Calu3 (cell line): ENCODE results near the gene APOBEC3C. TPM values are rescaled to one million over a fixed set of nuclear protein-coding genes. Genes with fewer than 3 reads are reported as not detected.

Source experiments
- BruUV-seq: library from RNA; stranded (reverse); fragments of 400-500 nt; replicated peaks from 2 replicates; lab custom pipeline; 2021; lab: Mats Ljungman, UMichigan
- CTCF ChIA-PET: fragments of 300-600 bp; sonication (Branson Sonifier 250); formaldehyde crosslinking; loops from one replicate; lab custom pipeline; 2022; ENCODE audit warnings: antibody characterized with exemption; lab: Charles Lee
- DNase-seq: peaks from one replicate; pipeline ENCODE4 v3.0.0; 2022
- H3K27ac Mint-ChIP-seq: one replicate; pipeline ENCODE4 v1.8.0; 2022; ENCODE audit warnings: mixed read lengths; ENCODE audit not compliant: unreplicated experiment
- H3K27me3 Mint-ChIP-seq: one replicate; pipeline ENCODE4 v1.8.0; 2022; ENCODE audit warnings: mixed read lengths; ENCODE audit not compliant: unreplicated experiment
- H3K36me3 Mint-ChIP-seq: one replicate; pipeline ENCODE4 v1.8.0; 2022; ENCODE audit warnings: mild to moderate bottlenecking, moderate library complexity, mixed read lengths; ENCODE audit not compliant: insufficient read depth, unreplicated experiment
- H3K4me1 Mint-ChIP-seq: one replicate; pipeline ENCODE4 v1.8.0; 2022; ENCODE audit warnings: mild to moderate bottlenecking, low read depth, mixed read lengths; ENCODE audit not compliant: unreplicated experiment
- H3K4me3 Mint-ChIP-seq: one replicate; pipeline ENCODE4 v1.8.0; 2022; ENCODE audit warnings: mild to moderate bottlenecking, low read depth, moderate library complexity, mixed read lengths; ENCODE audit not compliant: unreplicated experiment
- H3K9me3 Mint-ChIP-seq: one replicate; pipeline ENCODE4 v1.8.0; 2022; ENCODE audit warnings: low read depth, mixed read lengths; ENCODE audit not compliant: unreplicated experiment
- intact Hi-C: fragments of 100-400 bp; cut with micrococcal nuclease; formaldehyde crosslinking; loops from one replicate; pipeline ENCODE4 v1.10.0; 2022; ENCODE audit not compliant: unreplicated experiment
- total RNA-seq: library from RNA; stranded (reverse); gene quantifications from 2 replicates; pipeline ENCODE4 v1.2.3, GENCODE V29; 2022
- TF ChIP-seq, protein P1 (sequence below): fragments of 200-600 bp; IDR thresholded peaks from one replicate; pipeline ENCODE4 v1.8.0; 2022; ENCODE audit warnings: antibody characterized with exemption; ENCODE audit not compliant: unreplicated experiment

The APOBEC3C gene
- total RNA-seq, 1 experiment from 2014 or later: 22.2 TPM

DNA sequence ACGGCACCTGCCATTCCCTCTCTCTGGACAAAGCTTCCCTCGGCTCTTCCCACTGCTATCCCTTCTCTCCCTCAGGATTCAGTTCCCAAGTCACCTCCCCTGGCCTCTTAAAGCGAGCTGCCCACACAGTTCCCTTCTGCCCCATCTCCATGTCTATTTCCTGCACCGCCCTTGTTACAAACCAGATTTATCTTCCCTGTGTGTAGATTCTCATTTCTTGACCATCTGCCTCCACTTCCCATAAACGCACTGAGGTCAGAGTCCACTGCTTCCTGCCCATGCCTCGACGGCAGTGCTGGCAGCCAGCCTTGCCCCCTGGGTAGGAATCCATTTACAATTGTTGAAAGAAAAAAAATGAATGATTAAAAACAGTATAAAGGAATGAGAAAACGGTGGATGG lies 43.5 kb upstream of the APOBEC3C start:
- BruUV-seq: no TSS peak
- Mint-ChIP-seq H3K9me3 (no peaks in the 10 kb centered on the region), H3K4me3 (no peak overlapping the region), H3K27me3 (peaks cover 18% of the 10 kb centered on the region), H3K27ac (no peak overlapping the region), H3K36me3 (no peaks in the 10 kb centered on the region), H3K4me1 (peaks cover 9% of the 10 kb centered on the region)
- TF ChIP-seq, protein P1, sequence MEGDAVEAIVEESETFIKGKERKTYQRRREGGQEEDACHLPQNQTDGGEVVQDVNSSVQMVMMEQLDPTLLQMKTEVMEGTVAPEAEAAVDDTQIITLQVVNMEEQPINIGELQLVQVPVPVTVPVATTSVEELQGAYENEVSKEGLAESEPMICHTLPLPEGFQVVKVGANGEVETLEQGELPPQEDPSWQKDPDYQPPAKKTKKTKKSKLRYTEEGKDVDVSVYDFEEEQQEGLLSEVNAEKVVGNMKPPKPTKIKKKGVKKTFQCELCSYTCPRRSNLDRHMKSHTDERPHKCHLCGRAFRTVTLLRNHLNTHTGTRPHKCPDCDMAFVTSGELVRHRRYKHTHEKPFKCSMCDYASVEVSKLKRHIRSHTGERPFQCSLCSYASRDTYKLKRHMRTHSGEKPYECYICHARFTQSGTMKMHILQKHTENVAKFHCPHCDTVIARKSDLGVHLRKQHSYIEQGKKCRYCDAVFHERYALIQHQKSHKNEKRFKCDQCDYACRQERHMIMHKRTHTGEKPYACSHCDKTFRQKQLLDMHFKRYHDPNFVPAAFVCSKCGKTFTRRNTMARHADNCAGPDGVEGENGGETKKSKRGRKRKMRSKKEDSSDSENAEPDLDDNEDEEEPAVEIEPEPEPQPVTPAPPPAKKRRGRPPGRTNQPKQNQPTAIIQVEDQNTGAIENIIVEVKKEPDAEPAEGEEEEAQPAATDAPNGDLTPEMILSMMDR: no peak
- CTCF ChIA-PET: interaction anchor here (0.7 kb wide), 1 partner anchor 11 kb away, joined by 7 read pairs; no protein-coding TSS in a partner anchor
- DNase-seq: no peak
- intact Hi-C loops: no loop called here

DNA sequence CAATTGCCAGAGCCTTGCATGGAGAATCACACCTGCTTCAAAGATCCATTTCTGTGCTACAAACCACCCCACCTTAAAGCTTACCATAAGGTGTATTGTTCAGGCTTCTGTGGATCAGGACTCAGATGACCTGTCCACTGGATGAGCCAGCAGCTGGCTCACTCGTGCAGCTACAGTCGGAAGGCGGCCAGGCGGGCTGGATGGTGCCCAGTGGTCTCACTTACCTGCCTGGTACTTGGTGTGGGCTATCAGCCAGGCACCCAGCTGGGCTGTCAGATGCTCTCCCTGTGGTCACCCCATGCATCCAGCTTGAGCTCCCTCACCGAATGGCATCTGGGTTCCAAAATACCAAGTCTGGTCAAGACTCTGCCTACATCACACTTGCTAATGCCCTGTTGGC lies 42.9 kb upstream of the APOBEC3C start:
- no peak for DNase-seq
- peaks cover 9% of the 10 kb centered on the region for H3K4me1 Mint-ChIP-seq
- BruUV-seq: no TSS peak
- CTCF ChIA-PET: no interaction called here
- TF ChIP-seq, protein P1: no peak
- H3K4me3 Mint-ChIP-seq: no peak overlapping the region
- H3K27me3 Mint-ChIP-seq: peaks cover 18% of the 10 kb centered on the region
- no peaks in the 10 kb centered on the region for H3K36me3 Mint-ChIP-seq
- H3K9me3 Mint-ChIP-seq: no peaks in the 10 kb centered on the region
- intact Hi-C loops: no loop called here
- H3K27ac Mint-ChIP-seq: no peak overlapping the region

DNA sequence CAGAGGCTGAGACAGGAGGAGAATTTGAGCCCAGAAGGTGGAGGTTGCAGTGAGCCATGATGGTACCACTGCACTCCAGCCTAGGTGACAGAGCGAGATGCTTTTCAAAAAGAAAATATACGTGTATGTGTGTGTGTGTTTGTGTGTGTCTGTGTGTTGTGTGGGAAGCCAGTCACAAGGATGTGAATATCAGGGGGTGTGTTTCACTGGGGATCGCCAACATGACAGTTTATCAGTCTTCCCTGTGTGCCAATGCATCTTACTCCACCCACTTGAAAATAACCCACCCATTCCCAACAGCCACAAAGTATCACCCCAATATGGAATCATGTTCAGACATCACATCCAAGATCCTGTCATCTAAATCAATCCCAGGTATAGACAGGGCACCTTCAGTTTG lies 42.3 kb upstream of the APOBEC3C start:
- Mint-ChIP-seq H3K36me3 (no peaks in the 10 kb centered on the region), H3K27ac (no peak overlapping the region), H3K9me3 (no peaks in the 10 kb centered on the region), H3K27me3 (peaks cover 18% of the 10 kb centered on the region), H3K4me3 (no peak overlapping the region), H3K4me1 (peaks cover 9% of the 10 kb centered on the region)
- no TSS peak for BruUV-seq
- intact Hi-C loops: no loop called here
- TF ChIP-seq, protein P1: no peak
- DNase-seq: no peak
- CTCF ChIA-PET: interaction anchor here (0.5 kb wide), 1 partner anchor 35 kb away, joined by 3 read pairs; no protein-coding TSS in a partner anchor

DNA sequence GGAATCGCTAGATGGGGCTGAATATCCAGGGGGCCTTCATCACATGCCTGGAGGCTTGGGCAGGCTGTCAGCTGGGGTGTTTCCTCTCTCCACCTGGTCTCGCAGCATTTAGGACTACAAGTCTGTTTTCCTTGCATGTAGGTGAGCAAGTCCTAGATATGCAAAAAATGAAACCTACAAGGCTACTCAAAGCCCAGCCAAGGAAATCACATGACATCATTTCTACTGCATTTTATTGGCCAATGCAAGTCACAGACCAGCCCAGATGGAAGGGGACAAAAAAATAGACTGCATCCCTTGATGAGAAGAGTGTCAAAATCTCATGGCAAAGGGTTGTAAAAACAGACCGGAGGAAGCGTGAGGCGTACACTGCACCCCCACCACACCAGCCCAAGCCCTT lies 41.5 kb upstream of the APOBEC3C start:
- H3K27ac Mint-ChIP-seq: no peak overlapping the region
- H3K9me3 Mint-ChIP-seq: peaks cover 3% of the 10 kb centered on the region
- no peaks in the 10 kb centered on the region for H3K36me3 Mint-ChIP-seq
- no peak overlapping the region for H3K4me3 Mint-ChIP-seq
- DNase-seq: no peak
- TF ChIP-seq, protein P1: no peak
- peaks cover 9% of the 10 kb centered on the region for H3K4me1 Mint-ChIP-seq
- intact Hi-C loops: no loop called here
- H3K27me3 Mint-ChIP-seq: peaks cover 18% of the 10 kb centered on the region
- no TSS peak for BruUV-seq
- CTCF ChIA-PET: interaction anchor here (0.5 kb wide), 1 partner anchor 34 kb away, joined by 3 read pairs; no protein-coding TSS in a partner anchor
